Endometrium (tissue), 2 donors: ENCODE results near the gene TTC27.

Source experiments
- FAIRE-seq: peaks from 2 replicates; lab custom pipeline; 2012; peaks lifted over from hg19 to GRCh38; lab: Jason Lieb, UNC
- donor health status: control.
- donor health status: control.

The TTC27 gene

GRCh38 chr2:32852856-32853255 is 225.0 kb downstream of the TTC27 start:
- no peak for FAIRE-seq

GRCh38 chr2:32856891-32857290 is 229.0 kb downstream of the TTC27 start:
- FAIRE-seq: no peak

- FAIRE-seq: no peak
These were observed 230.9 kb downstream of the TTC27 start for GRCh38 chr2:32858713-32859112.

DNA sequence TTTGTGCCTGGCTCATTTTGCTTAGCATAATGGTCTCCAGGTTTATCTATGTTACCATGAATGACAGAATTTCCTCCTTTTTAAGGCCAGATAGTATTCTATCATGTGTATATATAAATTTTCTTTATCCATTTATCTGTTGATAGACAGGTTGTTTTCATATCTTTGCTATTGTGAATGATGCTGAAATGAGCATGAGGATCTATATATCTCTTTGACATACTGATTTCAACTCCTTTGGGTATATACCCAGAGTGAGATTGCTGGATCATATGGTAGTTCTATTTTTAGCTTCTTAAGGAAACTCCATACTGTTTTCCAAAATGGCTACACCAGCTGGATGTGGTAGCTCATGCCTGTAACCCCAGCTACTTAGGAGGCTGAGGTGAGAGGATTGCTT is 232.5 kb downstream of the TTC27 start:
- FAIRE-seq: no peak

- no peak for FAIRE-seq
These were observed 234.6 kb downstream of the TTC27 start for GRCh38 chr2:32862269-32863055.

- FAIRE-seq: no peak
These were observed 235.5 kb downstream of the TTC27 start for GRCh38 chr2:32863326-32863725.

GRCh38 chr2:32863803-32864202 is 236.0 kb downstream of the TTC27 start:
- FAIRE-seq: no peak

DNA sequence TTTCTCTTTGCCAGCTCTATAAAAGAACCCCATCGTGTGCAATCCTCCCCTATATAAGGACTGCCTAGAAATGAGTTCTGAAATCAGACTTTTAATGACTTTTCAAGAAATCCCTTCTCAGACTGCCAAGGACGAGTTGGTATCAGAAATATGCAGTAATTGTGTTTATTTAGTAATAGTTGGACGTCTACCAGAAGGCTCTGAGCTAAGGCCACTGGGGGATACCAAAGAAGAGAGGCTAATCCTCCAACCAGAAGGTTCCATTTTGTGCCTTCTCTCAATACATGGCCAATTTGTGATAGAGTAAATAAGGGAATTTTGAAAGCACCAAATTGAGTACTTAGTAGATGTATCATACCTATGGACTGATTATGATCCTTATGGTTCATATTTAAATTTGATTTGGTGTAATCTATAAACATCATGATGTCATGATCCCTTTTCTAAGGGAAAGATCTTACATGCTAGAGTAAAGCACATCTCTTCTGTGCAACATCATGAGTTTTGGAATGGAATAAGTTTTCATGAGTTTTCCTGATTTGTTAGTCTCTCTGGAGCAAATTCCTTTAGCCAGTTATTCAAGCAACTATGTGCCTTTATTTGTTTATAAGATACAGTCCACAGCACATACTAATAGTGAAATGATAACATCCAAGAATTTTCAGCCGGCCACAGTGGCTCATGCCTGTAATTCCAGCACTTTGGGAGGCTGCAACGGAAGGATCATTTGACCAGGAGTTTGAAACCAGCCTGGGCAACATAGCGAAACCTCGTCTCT is 236.7 kb downstream of the TTC27 start:
- FAIRE-seq: peak; percentile 41

- FAIRE-seq: no peak
These were observed 237.7 kb downstream of the TTC27 start for GRCh38 chr2:32865399-32866068.

- peak; percentile 8 for FAIRE-seq
These were observed 238.6 kb downstream of the TTC27 start for GRCh38 chr2:32866462-32866861.
